Upper lobe of left lung (tissue), 6 donors: ENCODE measurements around the gene EMC10. TPM values are rescaled to one million over a fixed set of nuclear protein-coding genes. Genes with fewer than 3 reads are reported as not detected.

Experiments used
- ATAC-seq, 2 donors: fragments of 200-7000 bp; cut with Tn5 transposase; one replicate each; pipeline ENCODE4 v1.9.1; 2022; ENCODE audit warnings: mild to moderate bottlenecking in 2 of 2, moderate library complexity in 2 of 2; ENCODE audit not compliant: low FRiP score in 2 of 2
- DNase-seq, 2 donors: peaks; one replicate each; pipeline ENCODE4 v3.0.0-alpha.2; 2019 to 2020
- H3K27ac ChIP-seq, 4 donors: fragments of 200-600 bp; sonication (generic); one replicate each; pipeline ENCODE4 v1.5.1; 2016 to 2019
- H3K27me3 ChIP-seq, 4 donors: fragments of 200-600 bp; sonication (generic); one replicate each; pipeline ENCODE4 v1.5.1; 2017 to 2019
- H3K36me3 ChIP-seq, 4 donors: fragments of 200-600 bp; sonication (generic); one replicate each; pipeline ENCODE4 v1.5.1; 2016 to 2019
- H3K4me1 ChIP-seq, 4 donors: fragments of 200-600 bp; sonication (generic); one replicate each; pipeline ENCODE4 v1.5.1; 2018 to 2019
- H3K4me3 ChIP-seq, 4 donors: fragments of 200-600 bp; sonication (generic); one replicate each; pipeline ENCODE4 v1.5.1; 2017 to 2019; ENCODE audit warnings: mild to moderate bottlenecking in 2 of 4, moderate library complexity in 1 of 4
- H3K9me3 ChIP-seq, 4 donors: fragments of 200-600 bp; sonication (generic); one replicate each; pipeline ENCODE4 v1.5.1; 2018 to 2019
- CTCF ChIP-seq, 6 experiments: fragments of 450-650 bp in 4 of 6; fragments of 200-600 bp in 2 of 6; sonication (generic) in 2 of 6; IDR thresholded peaks; one replicate each; pipeline ENCODE4 v1.5.1; 2016 to 2019; ENCODE audit warnings: antibody characterized with exemption in 6 of 6
- EP300 ChIP-seq, 4 donors: sonication (generic); formaldehyde crosslinking; IDR thresholded peaks; one replicate each; pipeline ENCODE4 v1.5.1; 2017; ENCODE audit warnings: antibody characterized with exemption in 4 of 4, control low read depth in 2 of 4
- POLR2A ChIP-seq, 4 donors: fragments of 450-650 bp; IDR thresholded peaks; one replicate each; pipeline ENCODE4 v1.5.1; 2016 to 2017; ENCODE audit warnings: antibody characterized with exemption in 4 of 4, mild to moderate bottlenecking in 2 of 4
- POLR2AphosphoS5 ChIP-seq, 2 donors: sonication (generic); formaldehyde crosslinking; IDR thresholded peaks; one replicate each; pipeline ENCODE4 v1.5.1; 2017; ENCODE audit warnings: antibody characterized with exemption in 2 of 2
- WGBS, 2 donors: methylation state at CpG; one replicate each; pipeline ENCODE4 v1.1.5; 2017 to 2018; 5-methylcytosine and 5-hydroxymethylcytosine counted together
- total RNA-seq, 6 donors: library from RNA; depleted of rRNA in 4 of 6; stranded (reverse); fragments of >200 nt in 4 of 6; gene quantifications; one replicate each; pipeline versions ENCODE4 v1.1.0 to v1.2.1, GENCODE V29; 2016 to 2021
- donor health status: DM: no; HTN: no; CAD: no; lungs with moderate emphysema.
- donor health status: DM: no; HTN: yes; CAD: no; lungs with severe emphysema.

EMC10 gene
- total RNA-seq, 6 donors from 2014 or later: 83.8 to 155 (median 121) TPM

- ATAC-seq: no peak
- 90 to 92% methylated on average over 10 of the region's 10 CpGs for WGBS, 2 donors
- no peaks in the 10 kb centered on the region for H3K9me3 ChIP-seq
- no peak overlapping the region for H3K4me3 ChIP-seq
- H3K4me1 ChIP-seq: peaks cover 0 to 3% (median 0%) of the 10 kb centered on the region in 4 donors
- H3K27me3 ChIP-seq: no peaks in the 10 kb centered on the region
- H3K36me3 ChIP-seq: peaks cover 12 to 42% (median 32%) of the 10 kb centered on the region in 4 donors
- DNase-seq: no peak
- no peak for TF ChIP-seq CTCF (IDR thresholded peaks at IDR 0.05)
- TF ChIP-seq POLR2A (IDR thresholded peaks at IDR 0.05): no peak
- TF ChIP-seq POLR2AphosphoS5 (IDR thresholded peaks at IDR 0.05): no peak
- TF ChIP-seq EP300 (IDR thresholded peaks at IDR 0.05): no peak
- no peak overlapping the region for H3K27ac ChIP-seq
Measured at GRCh38 chr19:50485284-50485955, 9.1 kb downstream of the EMC10 start.

GRCh38 chr19:50486823-50487515 lies 10.7 kb downstream of the EMC10 start:
- DNase-seq: no peak
- WGBS, 2 donors: 78 to 80% methylated on average over 18 of the region's 18 CpGs
- H3K27ac ChIP-seq: no peak overlapping the region

DNA sequence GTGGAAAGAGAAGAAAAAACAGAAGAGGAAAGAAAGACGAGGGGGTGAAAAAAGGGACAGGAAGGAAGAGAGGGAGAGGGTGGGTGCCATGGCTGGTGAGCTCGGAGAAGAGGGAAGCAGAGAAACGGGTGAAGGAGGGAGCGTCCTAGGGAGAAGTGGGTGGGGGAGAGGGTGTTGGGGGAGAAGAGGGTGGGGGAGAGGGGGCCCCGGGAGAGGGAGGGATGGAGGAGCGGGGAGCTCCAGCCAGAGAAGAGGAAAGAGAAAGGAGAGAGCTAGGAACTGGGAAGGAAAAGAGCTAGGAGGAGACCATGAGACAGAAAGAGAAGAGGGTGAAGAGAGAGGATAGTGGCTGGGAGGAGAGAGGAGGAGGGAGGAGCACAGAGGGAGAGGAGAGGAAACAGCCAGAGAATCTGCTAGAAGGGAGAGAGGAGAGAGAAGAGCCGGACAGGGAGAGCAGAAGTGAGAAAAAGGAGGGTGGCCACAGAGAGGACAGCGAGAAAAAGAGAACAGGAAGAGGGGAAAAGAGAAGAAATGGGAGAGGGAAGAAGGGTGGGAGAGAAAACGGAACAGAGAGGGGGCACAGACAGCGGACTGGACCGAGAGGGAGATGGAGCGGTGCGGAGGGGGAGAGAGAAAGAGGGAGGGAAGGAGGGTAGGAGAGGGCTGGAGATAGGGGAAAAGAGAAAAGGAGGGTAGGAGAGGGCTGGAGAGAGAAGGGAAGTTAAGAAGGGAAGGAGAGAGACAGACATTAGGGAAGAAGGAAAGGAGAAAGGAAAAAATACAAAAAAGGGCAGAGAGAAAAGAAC lies 12.3 kb downstream of the EMC10 start:
- Histone ChIP-seq H3K36me3 (peaks cover 0 to 11% (median 4%) of the 10 kb centered on the region in 4 donors), H3K27ac (peak overlapping the region in 1 of 4 donors; percentile 21), H3K9me3 (no peaks in the 10 kb centered on the region), H3K4me1 (peaks cover 0 to 11% (median 9%) of the 10 kb centered on the region in 4 donors), H3K27me3 (no peaks in the 10 kb centered on the region), H3K4me3 (no peak overlapping the region)
- TF ChIP-seq POLR2AphosphoS5 (IDR thresholded peaks at IDR 0.05) (no peak), EP300 (IDR thresholded peaks at IDR 0.05) (no peak), POLR2A (IDR thresholded peaks at IDR 0.05) (no peak), CTCF (IDR thresholded peaks at IDR 0.05) (no peak)
- ATAC-seq: peak in 1 of 2 donors; percentile 34
- DNase-seq: no peak
- WGBS, 2 donors: 20% methylated on average over 13 of the region's 13 CpGs

More at GRCh38 chr19:50486823-50487515, 10.7 kb downstream of the EMC10 start:
- H3K9me3 ChIP-seq: no peaks in the 10 kb centered on the region
- no peak overlapping the region for H3K4me3 ChIP-seq
- peaks cover 0 to 7% (median 5%) of the 10 kb centered on the region in 4 donors for H3K4me1 ChIP-seq
- H3K36me3 ChIP-seq: peaks cover 6 to 27% (median 17%) of the 10 kb centered on the region in 4 donors
- no peaks in the 10 kb centered on the region for H3K27me3 ChIP-seq
- TF ChIP-seq CTCF (IDR thresholded peaks at IDR 0.05): peak in 5 of 6 experiments; percentile 9 to 47 (median 16)
- no peak for TF ChIP-seq EP300 (IDR thresholded peaks at IDR 0.05)
- no peak for ATAC-seq

GRCh38 chr19:50489461-50490011 lies 13.2 kb downstream of the EMC10 start:
- TF ChIP-seq CTCF (IDR thresholded peaks at IDR 0.05) (no peak), POLR2AphosphoS5 (IDR thresholded peaks at IDR 0.05) (no peak), POLR2A (IDR thresholded peaks at IDR 0.05) (no peak), EP300 (IDR thresholded peaks at IDR 0.05) (no peak)
- Histone ChIP-seq H3K4me1 (peaks cover 0 to 11% (median 9%) of the 10 kb centered on the region in 4 donors), H3K4me3 (no peak overlapping the region), H3K9me3 (no peaks in the 10 kb centered on the region), H3K36me3 (peaks cover 0 to 5% (median under 1%) of the 10 kb centered on the region in 4 donors), H3K27me3 (no peaks in the 10 kb centered on the region), H3K27ac (no peak overlapping the region)
- DNase-seq (no peak), ATAC-seq (peak in 1 of 2 donors; percentile 20)
- WGBS, 2 donors: 45 to 61% methylated on average over 24 of the region's 24 CpGs
